Subcutaneous abdominal adipose tissue (tissue), 5 donors: ENCODE measurements around the gene CRACR2A.
A peak's percentile ranks its signal among the peaks of the same experiment; 100 is the strongest.

Experiments used
- H3K27ac ChIP-seq: one replicate; pipeline ENCODE4 v1.7.0; 2013; ENCODE audit warnings: low read depth, mild to moderate bottlenecking, inconsistent platforms, low read length, moderate library complexity
- H3K27me3 ChIP-seq, 5 donors: one replicate each; pipeline ENCODE4 v1.7.0; 2013; ENCODE audit warnings: low read length in 5 of 5, inconsistent platforms in 1 of 5; ENCODE audit not compliant: control insufficient read depth in 5 of 5, insufficient read depth in 4 of 5
- H3K36me3 ChIP-seq, 5 donors: one replicate each; pipeline ENCODE4 v1.7.0; 2013; ENCODE audit warnings: low read length in 5 of 5; ENCODE audit not compliant: control insufficient read depth in 5 of 5, insufficient read depth in 5 of 5
- H3K4me1 ChIP-seq, 5 donors: one replicate each; pipeline ENCODE4 v1.7.0; 2013; ENCODE audit warnings: low read length in 5 of 5, mild to moderate bottlenecking in 3 of 5, moderate library complexity in 1 of 5; ENCODE audit not compliant: control insufficient read depth in 5 of 5, insufficient read depth in 5 of 5
- H3K4me3 ChIP-seq, 5 donors: one replicate each; pipeline ENCODE4 v1.7.0; 2013; ENCODE audit warnings: low read length in 5 of 5, low read depth in 1 of 5
- H3K9ac ChIP-seq, 5 donors: one replicate each; pipeline ENCODE4 v1.7.0; 2013; ENCODE audit warnings: low read length in 5 of 5, mild to moderate bottlenecking in 4 of 5, moderate library complexity in 3 of 5
- H3K9me3 ChIP-seq, 5 donors: one replicate each; pipeline ENCODE4 v1.7.0; 2013; ENCODE audit warnings: low read length in 5 of 5; ENCODE audit not compliant: control insufficient read depth in 5 of 5
- donor health status: healthy.
- donor health status: healthy.
- donor health status: healthy.
- donor health status: healthy.
- donor health status: healthy.

CRACR2A gene

GRCh38 chr12:3594966-3595365 lies 157.9 kb downstream of the CRACR2A start:
- Histone ChIP-seq H3K36me3 (no peaks in the 10 kb centered on the region), H3K27ac (no peak overlapping the region), H3K9ac (no peak overlapping the region), H3K27me3 (peaks cover 0 to 4% (median 0%) of the 10 kb centered on the region in 5 donors), H3K9me3 (no peaks in the 10 kb centered on the region), H3K4me1 (no peaks in the 10 kb centered on the region), H3K4me3 (no peak overlapping the region)

GRCh38 chr12:3593906-3594483 lies 158.9 kb downstream of the CRACR2A start:
- Histone ChIP-seq H3K27ac (no peak overlapping the region), H3K4me1 (no peaks in the 10 kb centered on the region), H3K4me3 (no peak overlapping the region), H3K36me3 (no peaks in the 10 kb centered on the region), H3K27me3 (no peaks in the 10 kb centered on the region), H3K9me3 (no peaks in the 10 kb centered on the region), H3K9ac (no peak overlapping the region)

GRCh38 chr12:3592856-3593625 lies 159.9 kb downstream of the CRACR2A start:
- Histone ChIP-seq H3K4me1 (no peaks in the 10 kb centered on the region), H3K4me3 (no peak overlapping the region), H3K9ac (no peak overlapping the region), H3K36me3 (no peaks in the 10 kb centered on the region), H3K9me3 (no peaks in the 10 kb centered on the region), H3K27ac (no peak overlapping the region), H3K27me3 (peaks cover 0 to 4% (median 0%) of the 10 kb centered on the region in 5 donors)

- H3K4me1 ChIP-seq, result no peaks in the 10 kb centered on the region
- no peak overlapping the region for H3K4me3 ChIP-seq
- H3K27ac ChIP-seq, result no peak overlapping the region
- H3K9me3 ChIP-seq, result peaks cover 0 to 3% (median 0%) of the 10 kb centered on the region in 5 donors
- no peak overlapping the region for H3K9ac ChIP-seq
- H3K36me3 ChIP-seq, result no peaks in the 10 kb centered on the region
- H3K27me3 ChIP-seq, result peaks cover 0 to 4% (median 3%) of the 10 kb centered on the region in 5 donors
Observed at GRCh38 chr12:3589745-3590144, 163.2 kb downstream of the CRACR2A start.

GRCh38 chr12:3587402-3588013 lies 165.4 kb downstream of the CRACR2A start:
- H3K9me3 ChIP-seq, result peaks cover 2 to 17% (median 10%) of the 10 kb centered on the region in 5 donors
- H3K27me3 ChIP-seq, result peaks cover 0 to 4% (median 3%) of the 10 kb centered on the region in 5 donors
- H3K36me3 ChIP-seq, result no peaks in the 10 kb centered on the region
- no peak overlapping the region for H3K4me3 ChIP-seq
- H3K9ac ChIP-seq, result no peak overlapping the region
- no peaks in the 10 kb centered on the region for H3K4me1 ChIP-seq
- no peak overlapping the region for H3K27ac ChIP-seq

- Histone ChIP-seq H3K9ac (no peak overlapping the region), H3K27ac (no peak overlapping the region), H3K9me3 (peaks cover 2 to 17% (median 10%) of the 10 kb centered on the region in 5 donors), H3K4me3 (peak overlapping the region in 1 of 5 donors; percentile 12), H3K36me3 (no peaks in the 10 kb centered on the region), H3K4me1 (no peaks in the 10 kb centered on the region), H3K27me3 (peaks cover 0 to 4% (median 3%) of the 10 kb centered on the region in 5 donors)
Observed at GRCh38 chr12:3583656-3584334, 169.1 kb downstream of the CRACR2A start.

GRCh38 chr12:3580094-3580749 lies 172.7 kb downstream of the CRACR2A start:
- no peaks in the 10 kb centered on the region for H3K4me1 ChIP-seq
- H3K36me3 ChIP-seq, result no peaks in the 10 kb centered on the region
- H3K9me3 ChIP-seq, result peaks cover 2 to 15% (median 10%) of the 10 kb centered on the region in 5 donors
- H3K9ac ChIP-seq, result no peak overlapping the region
- no peak overlapping the region for H3K4me3 ChIP-seq
- peaks cover 0 to 7% (median 0%) of the 10 kb centered on the region in 5 donors for H3K27me3 ChIP-seq
- no peak overlapping the region for H3K27ac ChIP-seq

GRCh38 chr12:3579446-3580093 lies 173.3 kb downstream of the CRACR2A start:
- Histone ChIP-seq H3K4me3 (no peak overlapping the region), H3K9ac (no peak overlapping the region), H3K27ac (no peak overlapping the region), H3K4me1 (no peaks in the 10 kb centered on the region), H3K36me3 (no peaks in the 10 kb centered on the region), H3K9me3 (peaks cover 2 to 15% (median 10%) of the 10 kb centered on the region in 5 donors), H3K27me3 (peaks cover 0 to 7% (median 2%) of the 10 kb centered on the region in 5 donors)

GRCh38 chr12:3578557-3578956 lies 174.4 kb downstream of the CRACR2A start:
- Histone ChIP-seq H3K9me3 (peaks cover 0 to 6% (median 4%) of the 10 kb centered on the region in 5 donors), H3K4me3 (no peak overlapping the region), H3K27ac (no peak overlapping the region), H3K4me1 (no peaks in the 10 kb centered on the region), H3K27me3 (peaks cover 0 to 7% (median 3%) of the 10 kb centered on the region in 5 donors), H3K36me3 (no peaks in the 10 kb centered on the region), H3K9ac (no peak overlapping the region)
